Aortic smooth muscle cell (primary cell): ENCODE data around the gene NPIPA5. TPM values are rescaled to one million over a fixed set of nuclear protein-coding genes. Genes with fewer than 3 reads are reported as not detected.

Experiments used
- total RNA-seq: library from RNA; depleted of rRNA; stranded (reverse); fragments of >200 nt; gene quantifications from 2 replicates; pipeline ENCODE4 v1.2.3, GENCODE V29; 2014

The NPIPA5 gene
- 1.5 and 2.8 TPM in 2 replicates for total RNA-seq

DNA sequence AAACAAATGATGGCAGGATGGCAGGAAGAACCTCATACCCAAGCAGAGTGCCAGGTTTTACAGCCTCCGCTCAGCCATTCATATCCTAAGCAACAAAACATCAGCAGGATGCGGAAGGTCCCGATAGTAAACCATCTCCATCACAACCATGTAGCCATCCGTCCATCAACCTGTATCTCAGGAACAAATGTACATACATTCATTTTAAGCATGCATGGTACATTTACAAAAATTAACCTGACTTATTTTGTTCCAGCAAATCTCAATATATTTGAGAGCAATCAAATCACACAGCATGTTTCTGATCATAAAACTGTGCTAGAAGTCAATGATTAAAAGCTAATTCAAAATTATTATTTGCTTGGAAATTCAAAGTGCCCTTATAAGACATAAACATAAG, at the start of gene NPIPA5:
NPIPA5 (minus strand) TSS at position 101 of the 400 bp plus-strand sequence; CDS start at position 101, 0 bp downstream.

DNA sequence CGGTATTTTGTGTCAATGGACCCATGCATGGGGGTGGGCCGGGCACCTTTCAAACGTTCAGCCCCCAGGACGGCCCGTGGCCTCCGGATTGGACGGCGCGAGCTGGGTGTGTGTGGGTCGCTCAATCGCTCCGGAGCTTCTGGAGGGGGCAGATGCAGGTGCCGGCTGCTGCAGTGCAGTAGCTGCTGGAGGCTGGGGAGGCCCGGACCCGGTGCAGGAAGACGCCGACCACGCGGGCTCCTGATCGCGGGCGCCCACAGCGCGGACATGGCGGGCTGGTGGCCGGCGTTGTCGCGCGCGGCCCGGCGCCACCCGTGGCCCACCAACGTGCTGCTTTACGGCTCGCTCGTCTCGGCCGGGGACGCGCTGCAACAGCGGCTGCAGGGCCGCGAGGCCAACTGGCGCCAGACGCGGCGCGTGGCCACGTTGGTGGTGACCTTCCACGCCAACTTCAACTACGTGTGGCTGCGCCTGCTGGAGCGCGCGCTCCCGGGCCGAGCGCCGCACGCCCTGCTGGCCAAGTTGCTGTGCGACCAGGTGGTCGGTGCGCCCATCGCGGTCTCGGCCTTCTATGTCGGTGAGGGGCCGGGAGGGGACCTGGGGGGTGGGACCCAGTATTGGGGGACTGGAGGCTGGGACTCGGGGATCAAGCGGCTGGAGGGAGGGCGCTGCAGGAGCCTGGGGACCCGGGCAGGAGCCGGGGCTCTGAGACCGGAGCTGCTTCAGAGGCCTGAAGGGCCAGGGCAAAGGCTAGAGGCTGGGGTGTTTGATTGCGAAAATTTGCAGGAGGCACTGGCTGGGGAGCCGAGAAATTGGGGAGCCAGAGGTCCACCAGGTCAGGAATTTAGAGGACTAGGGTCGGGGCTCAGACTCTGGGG, 17.8 kb upstream of the NPIPA5 start, which contains the start of gene MPV17L:
MPV17L (plus strand) TSS at position 124 of the 878 bp plus-strand sequence; CDS start at position 268, 144 bp downstream.

Other genes with a start within 250 kb of the NPIPA5 start
- 0.44 and 0.53 TPM in 2 replicates for gene MPV17L, start 17.5 kb upstream of the NPIPA5 start, total RNA-seq
- 41.8 and 55.6 TPM in 2 replicates for gene BMERB1, start 56.3 kb upstream of the NPIPA5 start, total RNA-seq